DMS79 treated with DMSO at 0.1 percent for 48 hours (cell line): ENCODE measurements around the gene ARRDC5.
"Not testable (repeated sequence)": the region's sequence is repeated elsewhere in the genome, so short reads cannot be mapped to it uniquely, and the experiment has no call there.

Experiments used
- DNase-seq: peaks from one replicate; lab custom pipeline; 2025; lab: John Stamatoyannopoulos, UW

Gene ARRDC5

DNA sequence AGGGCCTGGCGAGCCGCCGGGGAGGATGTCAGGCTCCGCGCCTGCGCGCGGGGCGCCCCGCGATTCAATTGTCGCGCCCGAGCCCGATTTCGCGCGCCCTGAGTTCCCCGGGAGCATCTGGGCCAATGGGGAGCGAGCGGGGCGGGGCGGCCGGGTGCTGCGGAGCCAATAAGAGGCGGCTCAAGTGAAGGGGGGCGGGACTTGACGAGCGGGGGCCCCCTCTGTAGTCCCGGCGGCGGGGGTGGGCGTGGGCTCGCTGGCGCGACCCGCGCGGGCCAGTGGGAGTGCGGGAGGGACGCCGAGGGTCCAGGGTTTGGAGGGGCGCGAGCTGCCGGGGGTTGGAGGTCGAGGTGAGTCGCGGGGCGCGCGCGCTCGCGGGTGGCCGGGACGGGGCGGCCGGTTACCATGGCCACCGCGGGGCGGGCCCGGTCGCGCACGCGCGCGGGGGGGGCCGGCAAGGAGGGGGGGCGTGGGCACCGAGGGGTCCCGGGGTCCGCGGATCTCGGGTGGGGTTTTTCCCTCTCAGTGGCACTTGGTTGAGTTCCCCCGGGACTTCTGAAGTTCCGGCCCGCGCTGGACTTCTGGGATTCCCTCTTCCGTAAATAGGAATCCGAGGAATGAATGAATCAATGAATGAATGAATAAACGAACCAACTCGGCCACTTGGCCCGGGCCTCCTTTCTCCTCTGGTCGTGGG, 7.3 kb upstream of the ARRDC5 start:
- DNase-seq = peak; percentile 92

DNA sequence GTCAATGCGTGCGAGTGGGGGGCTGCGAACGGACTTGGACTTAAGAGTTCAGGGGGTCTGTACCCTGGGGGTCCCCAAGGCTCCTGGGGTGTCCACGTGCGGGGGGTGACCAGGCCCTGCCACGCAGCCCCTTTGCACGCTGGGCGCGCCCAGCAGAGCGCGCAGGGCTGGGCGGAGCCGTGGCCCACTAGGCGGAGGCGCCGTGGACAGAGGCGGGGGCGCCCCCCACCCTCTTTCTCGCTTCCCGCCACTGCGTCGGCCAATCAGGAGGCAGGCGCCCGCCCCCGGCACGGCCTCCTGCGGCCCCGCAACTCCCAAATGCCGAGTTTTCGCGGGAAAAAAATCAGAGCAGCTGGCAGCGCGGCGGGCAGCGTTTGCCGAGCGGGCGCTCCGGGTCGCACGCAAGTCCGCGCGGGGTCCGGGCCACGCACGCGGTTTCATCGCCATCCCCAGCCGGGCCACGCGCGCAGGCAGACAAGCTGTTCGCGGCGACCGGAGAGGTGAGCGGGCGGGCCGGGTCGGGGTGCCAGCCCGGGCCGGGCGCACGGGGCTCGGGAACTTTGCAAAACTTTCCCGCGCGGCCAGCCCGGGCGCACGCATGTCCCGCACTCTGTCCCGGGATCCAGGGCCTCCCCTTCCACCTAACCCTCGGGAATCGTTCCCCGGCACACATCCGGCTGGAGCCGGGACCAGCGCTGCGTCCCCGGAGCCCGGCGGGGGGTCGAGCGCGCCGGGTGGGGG, 6.6 kb upstream of the ARRDC5 start, which contains the start of gene UHRF1:
Gene UHRF1, plus strand, starts transcription at position 346 of the 741 bp plus-strand sequence. CDS start 1,385 bp downstream, outside the sequence.
- DNase-seq = peak; percentile 46

DNA sequence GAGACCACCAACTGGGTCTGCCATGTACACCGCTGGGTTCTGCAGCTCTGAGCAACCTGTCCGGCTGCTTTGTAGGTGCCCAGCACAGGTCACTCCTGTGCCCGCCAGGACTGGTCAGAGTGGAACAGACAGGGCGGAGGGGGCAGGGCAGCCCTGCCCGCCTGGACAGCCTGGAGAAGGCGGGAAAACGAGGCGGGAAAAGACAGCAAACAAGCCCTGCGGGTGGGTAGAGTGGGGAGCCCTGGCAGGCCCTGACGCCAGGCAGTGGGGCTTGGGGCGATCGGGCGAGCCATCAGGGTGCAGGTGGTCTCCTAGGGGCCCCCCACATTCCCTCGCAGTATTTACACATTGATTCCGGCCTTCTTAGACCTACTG, 6.1 kb upstream of the ARRDC5 start:
- DNase-seq = no peak

DNA sequence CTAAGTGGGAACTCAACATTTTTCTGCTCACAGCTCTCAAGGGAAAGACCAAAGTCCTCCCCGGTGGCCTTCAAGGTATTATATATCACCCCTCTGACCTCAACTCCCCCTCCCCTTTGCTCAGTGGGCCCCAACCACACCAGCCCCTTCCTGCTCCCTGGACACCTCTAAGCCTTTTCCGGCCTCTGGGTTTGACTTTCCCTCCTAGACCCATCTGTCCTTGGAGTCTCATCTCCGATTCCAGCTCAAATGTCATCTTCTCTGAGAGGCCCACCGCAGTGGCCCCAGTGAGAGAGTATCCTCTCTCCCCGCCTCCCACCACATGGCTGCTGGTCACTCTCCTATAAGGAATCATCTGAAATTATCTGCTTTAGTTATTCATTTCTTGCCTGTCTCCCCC, 5.7 kb upstream of the ARRDC5 start:
- DNase-seq = no peak

DNA sequence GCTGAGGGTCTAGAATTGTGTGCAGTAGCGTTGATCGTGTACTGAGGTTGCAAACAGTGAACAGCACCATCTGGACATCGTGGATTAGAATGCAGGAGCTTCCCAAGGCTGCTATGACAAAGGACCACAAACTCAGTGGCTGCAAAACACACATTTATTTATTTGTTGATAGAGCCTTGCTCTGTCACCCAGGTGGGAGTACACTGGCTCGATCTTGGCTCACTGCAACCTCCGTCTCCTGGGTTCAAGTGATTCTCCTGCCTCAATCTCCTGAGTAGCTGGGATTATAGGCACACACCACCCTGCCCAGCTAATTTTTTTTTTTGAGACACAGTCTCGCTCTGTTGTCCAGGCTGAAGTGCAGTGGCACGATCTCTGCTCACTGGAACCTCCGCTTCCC, 4.3 kb upstream of the ARRDC5 start:
- no peak for DNase-seq

DNA sequence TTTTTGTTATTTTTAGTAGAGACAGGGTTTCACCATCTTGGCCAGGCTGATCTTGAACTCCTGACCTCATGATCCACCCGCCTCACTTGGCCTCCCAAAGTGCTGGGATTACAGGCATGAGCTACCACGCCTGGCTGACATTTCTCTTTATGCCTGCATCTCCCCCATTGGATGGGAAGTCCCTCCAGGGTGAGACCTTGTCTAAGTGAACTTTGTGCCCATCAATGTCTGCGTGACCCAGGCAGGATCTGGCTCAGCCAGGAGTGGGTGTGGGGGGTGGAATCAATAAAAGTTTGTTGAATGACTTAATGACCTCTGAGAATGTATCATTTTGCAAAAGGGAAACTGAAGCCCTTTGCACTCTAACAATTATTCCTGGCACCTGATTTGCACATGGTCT, 1.8 kb upstream of the ARRDC5 start:
- DNase-seq = no peak

DNA sequence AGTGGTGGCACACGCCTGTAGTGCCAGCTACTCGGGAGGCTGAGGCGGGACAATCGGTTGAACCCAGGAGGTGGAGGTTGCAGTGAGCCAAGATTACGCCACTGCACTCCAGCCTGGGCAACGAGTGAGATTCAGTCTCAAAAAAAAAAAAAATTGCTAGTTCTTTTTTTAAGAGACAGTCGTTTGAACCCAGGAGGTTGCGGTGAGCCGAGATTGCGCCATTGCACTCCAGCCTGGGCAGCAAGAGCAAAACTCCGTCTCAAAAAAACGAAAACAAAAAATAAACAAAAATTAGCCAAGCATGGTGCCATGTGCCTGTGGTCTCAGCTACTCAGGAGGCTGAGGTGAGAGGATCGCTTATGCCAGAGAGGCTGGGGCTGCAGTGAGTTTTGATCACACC, 1.8 kb downstream of the ARRDC5 start:
- DNase-seq = not testable (repeated sequence)

DNA sequence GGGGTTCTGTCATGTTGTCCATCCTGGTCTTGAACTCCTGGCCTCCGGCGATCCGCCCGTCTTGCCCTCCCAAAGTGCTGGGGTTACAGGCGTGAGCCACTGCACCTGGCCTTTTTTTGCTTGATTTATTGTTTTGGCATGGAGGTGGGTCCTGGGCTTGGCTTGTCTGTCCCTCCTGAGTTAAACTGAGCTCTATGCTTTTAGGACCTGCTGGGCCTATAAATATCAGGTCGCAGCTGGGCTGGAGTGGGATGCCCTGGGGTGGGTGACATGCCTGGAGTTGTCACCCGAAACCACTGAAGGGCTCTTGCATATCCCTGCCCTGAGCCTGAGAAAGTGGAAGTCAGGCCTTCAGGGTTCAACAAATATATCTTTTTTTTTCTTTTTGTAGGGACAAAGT, 5.5 kb downstream of the ARRDC5 start:
- peak; percentile 3 for DNase-seq

DNA sequence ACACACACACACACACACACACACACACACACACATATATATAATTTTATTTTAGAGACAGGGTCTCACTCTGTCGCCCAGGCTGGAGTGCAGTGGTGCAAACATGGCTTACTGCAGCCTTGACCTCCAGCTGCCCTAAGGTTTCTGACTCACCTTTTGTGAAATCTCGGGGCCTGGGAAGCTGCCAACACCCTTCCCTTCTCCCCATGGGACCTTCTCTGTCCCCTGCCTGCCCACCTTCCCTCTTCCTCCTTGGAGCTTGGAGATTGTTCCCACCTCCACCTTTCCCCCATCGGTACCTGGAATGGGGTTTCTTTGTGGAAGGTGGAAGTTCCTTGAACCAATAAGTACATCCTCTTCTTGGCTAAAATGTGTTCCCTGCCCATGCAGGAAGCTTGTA, 6.3 kb downstream of the ARRDC5 start:
- no peak for DNase-seq

DNA sequence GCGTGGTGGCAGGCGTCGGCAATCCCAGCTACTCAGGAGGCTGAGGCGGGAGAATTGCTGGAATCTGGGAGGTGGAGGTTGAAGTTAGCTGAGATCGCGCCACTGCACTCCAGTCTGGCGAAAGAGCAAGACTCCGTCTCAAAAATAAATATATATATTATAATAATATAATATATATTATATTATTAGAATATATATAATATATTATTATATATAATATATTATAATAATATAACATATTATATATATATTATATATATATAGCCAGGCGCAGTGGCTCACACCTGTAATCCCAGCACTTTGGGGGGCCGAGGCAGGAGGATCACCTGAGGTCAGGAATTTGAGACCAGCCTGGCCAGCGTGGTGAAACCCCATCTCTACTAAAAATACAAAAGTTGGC, 9.7 kb downstream of the ARRDC5 start:
- DNase-seq = not testable (repeated sequence)

DNA sequence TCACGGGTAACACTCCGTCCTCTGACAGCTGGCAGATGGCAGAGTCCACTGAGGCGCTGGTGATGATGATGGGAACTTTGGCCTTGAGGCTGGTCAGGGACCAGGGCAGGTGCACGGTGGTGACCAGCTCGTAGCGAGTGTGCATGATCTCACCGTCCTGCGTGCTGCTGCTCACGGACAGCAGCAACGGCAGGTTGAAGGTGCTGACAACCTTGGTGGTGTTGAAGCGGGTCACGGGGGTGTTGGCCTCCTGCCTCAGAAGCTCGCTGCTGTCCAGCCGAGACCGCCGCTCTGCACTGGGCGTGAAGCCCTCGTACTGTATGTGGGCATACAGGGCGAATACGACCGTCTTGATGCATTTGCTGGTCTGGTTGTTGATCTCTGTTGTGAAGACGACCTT, 11.6 kb downstream of the ARRDC5 start:
- DNase-seq = no peak

DNA sequence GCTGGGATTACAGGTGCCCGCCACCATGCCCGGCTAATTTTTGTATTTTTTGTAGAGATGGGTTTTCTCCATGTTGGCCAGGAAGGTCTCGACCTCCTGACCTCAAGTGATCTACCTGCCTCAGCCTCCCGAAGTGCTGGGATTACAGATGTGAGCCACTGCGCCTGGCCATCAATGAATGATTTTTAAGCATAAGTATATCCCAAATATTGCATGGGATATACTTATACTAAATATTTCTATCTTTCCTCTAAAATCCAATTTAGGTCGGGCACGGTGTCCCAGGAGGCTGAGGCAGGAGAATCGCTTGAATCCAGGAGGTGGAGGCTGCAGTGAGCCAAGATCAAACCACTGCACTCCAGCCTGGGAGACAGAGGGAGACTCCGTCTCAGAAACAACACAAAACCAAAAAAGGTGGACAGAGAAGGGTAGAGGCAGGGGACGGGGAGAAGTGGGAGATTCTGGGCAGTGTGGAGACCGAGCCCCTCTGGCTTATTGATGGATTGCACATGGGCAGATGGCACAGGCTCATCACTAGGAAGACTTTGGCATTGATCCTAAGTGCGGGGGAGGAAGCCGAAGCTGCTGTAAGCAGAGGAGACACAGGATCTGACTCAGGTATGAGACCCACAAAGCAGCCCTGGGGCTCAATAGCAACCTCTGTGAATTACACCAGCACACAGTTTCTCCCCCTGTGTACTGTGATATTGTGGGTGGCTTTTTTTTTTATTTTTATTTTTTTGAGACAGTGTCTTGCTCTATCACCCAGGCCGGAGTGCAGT, 13.5 kb downstream of the ARRDC5 start:
- DNase-seq = no peak

DNA sequence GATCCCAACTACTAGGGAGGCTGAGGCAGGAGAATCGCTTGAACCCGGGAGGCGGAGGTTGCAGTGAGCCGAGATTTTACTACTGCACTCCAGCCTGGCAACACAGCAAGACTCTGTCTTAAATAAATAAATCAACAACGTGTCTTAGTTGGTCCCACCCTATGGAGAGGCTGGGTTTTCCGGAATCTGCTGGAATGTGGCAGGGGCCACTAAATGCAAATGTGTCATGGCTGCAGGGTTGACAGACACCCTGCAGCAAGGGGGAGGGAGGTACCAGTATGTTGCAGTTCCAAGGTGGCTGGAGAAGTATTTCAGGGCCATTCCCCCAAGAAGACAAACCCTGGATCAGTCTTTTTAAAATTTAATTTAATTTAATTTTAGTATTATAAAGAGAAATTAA, 14.9 kb downstream of the ARRDC5 start:
- DNase-seq = not testable (repeated sequence)

DNA sequence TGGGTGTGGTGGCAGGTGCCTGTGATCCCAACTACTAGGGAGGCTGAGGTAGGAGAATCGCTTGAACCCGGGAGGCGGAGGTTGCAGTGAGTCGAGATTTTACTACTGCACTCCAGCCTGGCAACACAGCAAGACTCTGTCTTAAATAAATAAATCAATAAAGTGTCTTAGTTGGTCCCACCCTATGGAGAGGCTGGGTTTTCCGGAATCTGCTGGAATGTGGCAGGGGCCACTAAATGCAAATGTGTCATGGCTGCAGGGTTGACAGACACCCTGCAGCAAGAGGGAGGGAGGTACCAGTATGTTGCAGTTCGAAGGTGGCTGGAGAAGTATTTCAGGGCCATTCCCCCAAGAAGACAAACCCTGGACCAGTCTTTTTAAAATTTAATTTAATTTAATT, 17.7 kb downstream of the ARRDC5 start:
- not testable (repeated sequence) for DNase-seq

DNA sequence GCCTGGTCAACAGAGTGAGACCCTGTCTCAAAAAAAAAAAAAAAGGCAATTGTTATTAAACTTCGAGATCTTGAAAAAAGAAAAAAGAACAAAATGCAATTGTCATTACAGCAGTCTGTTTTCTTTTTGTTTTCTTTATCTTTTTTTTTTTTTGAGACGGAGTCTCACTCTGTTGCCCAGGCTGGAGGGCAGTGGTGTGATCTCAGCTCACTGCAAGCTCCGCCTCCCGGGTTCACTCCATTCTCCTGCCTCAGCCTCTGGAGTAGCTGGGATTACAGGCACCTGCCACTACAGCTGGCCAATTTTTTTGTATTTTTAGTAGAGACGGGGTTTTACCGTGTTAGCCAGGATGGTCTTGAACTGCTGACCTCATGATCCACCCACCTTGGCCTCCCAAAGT, 19.8 kb downstream of the ARRDC5 start:
- DNase-seq = not testable (repeated sequence)

DNA sequence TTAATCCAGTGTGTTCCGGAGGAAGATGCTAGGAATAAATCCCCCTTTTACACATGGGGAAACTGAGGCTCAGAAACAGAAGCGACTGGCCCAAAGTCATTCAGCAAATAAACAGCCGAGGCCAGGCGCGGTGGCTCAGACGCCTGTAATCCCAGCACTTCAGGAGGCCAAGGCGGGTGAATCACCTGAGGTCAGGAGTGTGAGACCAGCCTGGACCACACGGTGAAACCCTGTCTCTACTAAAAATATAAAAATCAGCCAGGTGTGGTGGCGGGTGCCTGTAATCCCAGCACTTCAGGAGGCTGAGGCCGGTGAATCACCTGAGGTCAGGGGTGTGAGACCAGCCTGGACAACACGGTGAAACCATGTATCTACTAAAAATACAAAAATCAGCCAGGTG, 23.7 kb downstream of the ARRDC5 start:
- DNase-seq = no peak

DNA sequence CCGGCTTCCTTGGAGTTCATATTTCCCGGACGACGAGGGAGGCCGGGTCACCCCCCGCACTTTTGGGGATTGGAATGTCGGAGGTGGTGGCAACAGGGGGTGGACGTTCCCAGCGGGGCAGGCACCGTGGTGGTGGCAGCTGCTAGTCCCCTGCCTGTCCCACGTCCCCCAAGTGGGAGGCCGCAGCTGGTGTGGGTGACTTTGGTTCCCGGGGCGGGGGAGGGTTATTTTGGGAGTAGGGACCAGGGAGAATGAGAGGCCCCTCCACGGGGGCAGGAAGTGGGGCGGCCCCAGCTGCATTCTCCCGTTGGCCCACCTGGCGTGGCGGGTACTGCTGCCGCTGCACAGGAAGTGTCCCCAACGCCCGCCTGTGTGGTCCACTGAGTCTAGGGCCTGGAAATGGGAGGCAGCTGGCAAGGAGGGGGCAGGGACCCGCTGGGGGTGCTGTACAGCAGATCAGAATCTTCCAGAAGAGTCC, 24.2 kb downstream of the ARRDC5 start:
- DNase-seq = no peak

DNA sequence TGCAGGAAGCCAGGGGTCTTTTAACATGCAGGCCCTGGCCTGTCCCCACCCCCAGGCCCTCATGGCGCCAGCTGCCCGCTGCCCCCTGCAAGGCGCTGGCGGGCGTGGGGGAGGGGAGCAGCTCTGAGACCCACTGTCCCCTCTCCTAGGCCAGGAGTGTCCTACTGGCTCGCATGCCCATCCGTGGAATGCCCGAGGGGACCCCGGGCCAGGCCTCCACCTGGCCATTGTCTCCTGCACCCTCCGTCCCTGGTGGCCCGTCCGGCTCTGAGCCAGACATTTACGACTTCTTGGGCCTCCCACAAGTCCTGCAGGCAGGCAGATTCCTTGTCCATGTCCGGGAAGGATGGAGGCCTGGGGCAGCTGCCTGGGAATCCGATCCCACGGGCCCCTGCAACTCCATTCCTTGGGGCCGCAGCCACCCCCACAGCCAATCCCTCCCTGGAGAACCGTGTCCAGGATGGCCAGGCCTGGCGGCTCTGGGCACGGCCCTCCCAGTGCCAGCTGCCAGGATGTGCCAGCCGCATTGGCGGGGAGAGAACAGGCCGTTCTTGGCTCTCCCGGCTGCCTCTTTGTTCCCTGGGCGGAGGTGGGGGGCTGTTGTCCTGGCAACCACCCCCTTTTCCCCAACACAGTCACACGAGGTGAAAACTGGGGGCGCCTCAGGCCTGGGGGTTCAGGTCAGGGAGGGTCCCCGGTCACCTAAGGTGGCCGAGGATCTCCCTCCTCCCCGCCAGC, 24.8 kb downstream of the ARRDC5 start:
- no peak for DNase-seq

DNA sequence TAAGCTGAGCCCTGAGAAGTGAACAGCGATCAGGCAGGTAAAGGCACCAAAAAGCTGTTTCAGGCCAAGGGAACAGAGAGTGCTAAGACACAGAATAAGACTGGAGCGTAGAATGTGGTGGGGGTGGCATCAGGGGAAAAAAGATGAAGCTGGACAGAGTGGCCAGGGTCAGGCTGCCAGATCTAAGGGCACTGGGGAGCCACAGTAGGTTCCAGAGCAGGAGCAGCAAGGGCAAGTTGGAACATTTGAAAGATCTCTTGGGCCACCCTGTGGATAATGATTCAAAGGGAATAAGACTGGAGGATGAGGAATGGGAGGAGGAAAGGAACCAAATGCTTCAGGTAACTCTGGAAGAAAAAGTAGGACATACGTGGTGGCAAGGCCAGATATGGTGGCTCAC, 28.8 kb downstream of the ARRDC5 start:
- DNase-seq = no peak

DNA sequence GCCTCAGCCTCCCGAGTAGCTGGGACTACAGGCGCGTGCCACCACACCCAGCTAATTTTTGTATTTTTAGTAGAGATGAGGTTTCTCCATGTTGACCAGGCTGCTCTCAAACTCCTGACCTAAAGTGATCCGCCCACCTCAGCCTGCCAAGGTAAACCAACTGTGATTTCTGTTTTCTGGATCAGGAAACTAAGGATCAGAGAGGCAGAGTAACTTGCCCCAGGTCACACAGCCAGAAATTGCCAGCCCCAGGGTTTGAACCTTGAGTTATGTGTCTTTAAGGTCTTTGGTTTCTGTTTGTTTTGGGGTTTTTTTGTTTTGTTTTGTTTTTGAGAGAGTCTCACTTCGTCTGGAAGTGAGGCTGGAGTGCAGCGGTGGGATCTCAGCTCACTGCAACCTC, 31.0 kb downstream of the ARRDC5 start:
- no peak for DNase-seq

DNA sequence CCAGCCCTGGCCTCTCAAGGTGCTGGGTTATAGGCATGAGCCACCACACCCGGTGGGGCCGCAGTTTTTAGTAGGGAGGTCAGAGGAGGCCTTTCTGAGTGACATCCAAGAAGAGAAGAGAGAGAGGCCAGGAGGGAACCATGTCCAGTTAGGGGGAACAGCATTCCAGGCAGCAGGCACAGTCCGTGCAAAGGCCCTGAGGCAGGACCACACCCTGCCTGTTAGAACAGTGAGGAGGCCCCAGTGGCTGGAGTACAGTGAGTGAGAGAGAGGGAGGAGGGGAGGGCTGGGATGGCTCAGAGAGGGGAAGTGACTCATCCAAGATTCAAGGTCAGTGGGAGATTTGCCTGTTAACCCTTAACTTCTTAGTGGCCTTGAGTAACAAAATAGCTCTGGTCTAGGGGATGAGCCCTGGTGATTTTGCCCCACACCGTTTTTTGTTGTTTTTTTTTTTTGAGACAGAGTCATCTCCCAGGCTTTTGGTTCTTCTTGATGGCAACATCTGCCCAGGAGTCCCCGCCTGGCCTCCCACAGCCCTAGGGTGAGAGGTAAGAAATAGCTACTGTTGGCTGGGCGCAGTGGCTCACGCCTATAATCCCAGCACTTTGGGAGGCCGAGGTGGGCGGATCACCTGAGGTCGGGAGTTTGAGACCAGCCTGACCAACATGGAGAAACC, 32.5 kb downstream of the ARRDC5 start:
- DNase-seq = no peak
